KMS-11 (cell line): ENCODE measurements around the gene OR2B6.

Experiments
- H2AFZ ChIP-seq: fragments of 200-600 bp; sonication (generic); 2 replicates; pipeline ENCODE4 v1.6.1; 2016; ENCODE audit warnings: antibody characterized with exemption, mixed run types, low read depth
- H3K27ac ChIP-seq: fragments of 200-600 bp; sonication (generic); 2 replicates; pipeline ENCODE4 v1.6.1; 2016; ENCODE audit warnings: mild to moderate bottlenecking, mixed run types
- H3K27me3 ChIP-seq: fragments of 200-600 bp; sonication (generic); 2 replicates; pipeline ENCODE4 v1.6.1; 2017; ENCODE audit warnings: mild to moderate bottlenecking, low read depth, mixed run types, moderate library complexity; ENCODE audit not compliant: insufficient read depth
- H3K36me3 ChIP-seq: fragments of 200-600 bp; sonication (generic); 2 replicates; pipeline ENCODE4 v1.6.1; 2017; ENCODE audit warnings: mild to moderate bottlenecking, mixed run types; ENCODE audit not compliant: insufficient read depth
- H3K4me1 ChIP-seq: fragments of 200-600 bp; sonication (generic); 2 replicates; pipeline ENCODE4 v1.6.1; 2016; ENCODE audit warnings: mild to moderate bottlenecking, low read depth, mixed run types; ENCODE audit not compliant: poor library complexity, severe bottlenecking
- H3K4me2 ChIP-seq: fragments of 200-600 bp; sonication (generic); 2 replicates; pipeline ENCODE4 v1.7.0; 2016; ENCODE audit warnings: mild to moderate bottlenecking, mixed run types
- H3K4me3 ChIP-seq: fragments of 200-600 bp; sonication (generic); IDR thresholded peaks from 2 replicates; pipeline ENCODE4 v1.6.1; 2017; ENCODE audit warnings: low read depth, low read length, mixed read lengths; ENCODE audit not compliant: insufficient read depth
- H3K79me2 ChIP-seq: fragments of 200-600 bp; sonication (generic); 2 replicates; pipeline ENCODE4 v1.6.1; 2016; ENCODE audit warnings: low read depth, mixed run types; ENCODE audit not compliant: insufficient read depth
- H3K9ac ChIP-seq: fragments of 200-600 bp; sonication (generic); 2 replicates; pipeline ENCODE4 v1.6.1; 2016; ENCODE audit warnings: mild to moderate bottlenecking, mixed run types
- H4K20me1 ChIP-seq: fragments of 200-600 bp; sonication (generic); 2 replicates; pipeline ENCODE4 v1.6.1; 2016; ENCODE audit warnings: mild to moderate bottlenecking, mixed run types; ENCODE audit not compliant: insufficient read depth
- CTCF ChIP-seq: fragments of 200-600 bp; sonication (generic); conservative IDR thresholded peaks from 2 replicates; pipeline ENCODE4 v1.6.1; 2017; ENCODE audit warnings: low read depth, mild to moderate bottlenecking, antibody characterized with exemption, low read length, moderate library complexity, mixed read lengths

OR2B6 gene

GRCh38 chr6:27948237-27948636 lies 8.8 kb upstream of the OR2B6 start:
- Histone ChIP-seq H3K27ac (no peak overlapping the region), H2AFZ (no peak overlapping the region), H3K79me2 (no peaks in the 10 kb centered on the region), H3K4me1 (no peaks in the 10 kb centered on the region), H3K4me3 (no peak overlapping the region), H3K9ac (no peak overlapping the region), H3K27me3 (no peaks in the 10 kb centered on the region; the same call in 1 of the 2 replicates), H3K36me3 (no peaks in the 10 kb centered on the region), H4K20me1 (no peaks in the 10 kb centered on the region), H3K4me2 (no peak overlapping the region)
- no peak for TF ChIP-seq CTCF

- Histone ChIP-seq H3K36me3 (no peaks in the 10 kb centered on the region), H3K4me3 (no peak overlapping the region), H4K20me1 (no peaks in the 10 kb centered on the region), H3K4me1 (no peaks in the 10 kb centered on the region), H3K27me3 (no peaks in the 10 kb centered on the region; the same call in 1 of the 2 replicates), H3K27ac (no peak overlapping the region), H2AFZ (no peak overlapping the region), H3K4me2 (no peak overlapping the region), H3K9ac (no peak overlapping the region), H3K79me2 (no peaks in the 10 kb centered on the region)
- no peak for TF ChIP-seq CTCF
Measured at GRCh38 chr6:27951040-27951439, 6.0 kb upstream of the OR2B6 start.

GRCh38 chr6:27957516-27957915 lies 475 bp downstream of the OR2B6 start:
- Histone ChIP-seq H3K4me3 (no peak overlapping the region), H3K36me3 (no peaks in the 10 kb centered on the region), H3K27ac (no peak overlapping the region), H3K9ac (no peak overlapping the region), H4K20me1 (no peaks in the 10 kb centered on the region), H2AFZ (no peak overlapping the region), H3K4me2 (no peak overlapping the region), H3K79me2 (no peaks in the 10 kb centered on the region), H3K27me3 (no peaks in the 10 kb centered on the region), H3K4me1 (no peaks in the 10 kb centered on the region)
- TF ChIP-seq CTCF = no peak

GRCh38 chr6:27962506-27962905 lies 5.5 kb downstream of the OR2B6 start:
- Histone ChIP-seq H3K27ac (no peak overlapping the region), H3K9ac (no peak overlapping the region), H3K4me3 (no peak overlapping the region), H3K36me3 (no peaks in the 10 kb centered on the region), H3K4me2 (no peak overlapping the region), H2AFZ (no peak overlapping the region), H4K20me1 (no peaks in the 10 kb centered on the region), H3K27me3 (no peaks in the 10 kb centered on the region), H3K4me1 (no peaks in the 10 kb centered on the region), H3K79me2 (no peaks in the 10 kb centered on the region)
- no peak for TF ChIP-seq CTCF

GRCh38 chr6:27966044-27966443 lies 9.0 kb downstream of the OR2B6 start:
- no peak for TF ChIP-seq CTCF
- no peak overlapping the region for H3K27ac ChIP-seq

More at GRCh38 chr6:27966044-27966443, 9.0 kb downstream of the OR2B6 start:
- H3K9ac ChIP-seq = no peak overlapping the region
- no peaks in the 10 kb centered on the region for H3K36me3 ChIP-seq
- H3K4me3 ChIP-seq = no peak overlapping the region
- no peak overlapping the region for H2AFZ ChIP-seq
- H4K20me1 ChIP-seq = no peaks in the 10 kb centered on the region
- no peak overlapping the region for H3K4me2 ChIP-seq
- no peaks in the 10 kb centered on the region for H3K79me2 ChIP-seq
- no peaks in the 10 kb centered on the region for H3K27me3 ChIP-seq
- no peaks in the 10 kb centered on the region for H3K4me1 ChIP-seq
